T-helper 17 cell (primary cell): ENCODE measurements around the gene TTR. TPM values are rescaled to one million over a fixed set of nuclear protein-coding genes. Genes with fewer than 3 reads are reported as not detected.

Source experiments
- ATAC-seq: fragments of 150-1000 bp; cut with Tn5 transposase; 2 replicates; pipeline ENCODE4 v1.10.0; 2021; ENCODE audit warnings: mild to moderate bottlenecking, moderate library complexity
- DNase-seq, 3 donors: peaks; one replicate each; pipeline versions ENCODE4 v3.0.0 to v3.0.0-alpha.2; 2020 to 2021
- H3K9me3 ChIP-seq: one replicate; pipeline ENCODE4 v1.7.0; 2013; ENCODE audit warnings: low read length, mild to moderate bottlenecking; ENCODE audit not compliant: control insufficient read depth, poor library complexity, severe bottlenecking
- H3K27ac Mint-ChIP-seq: one replicate; pipeline ENCODE4 v1.8.0; 2022; ENCODE audit warnings: mild to moderate bottlenecking, moderate library complexity, mixed read lengths
- H3K27me3 Mint-ChIP-seq: one replicate; pipeline ENCODE4 v1.8.0; 2022; ENCODE audit warnings: mixed read lengths
- H3K36me3 Mint-ChIP-seq: one replicate; pipeline ENCODE4 v1.8.0; 2022; ENCODE audit warnings: low read depth, mixed read lengths
- H3K4me1 Mint-ChIP-seq: one replicate; pipeline ENCODE4 v1.8.0; 2022; ENCODE audit warnings: mild to moderate bottlenecking, mixed read lengths
- H3K4me3 Mint-ChIP-seq: one replicate; pipeline ENCODE4 v1.8.0; 2022; ENCODE audit warnings: mild to moderate bottlenecking, moderate library complexity, mixed read lengths
- total RNA-seq, 4 donors: library from RNA in 2 of 4; stranded (reverse) in 2 of 4; gene quantifications; one replicate each; pipeline ENCODE4 v1.2.3 and lab custom pipeline; 2022 to 2026

Gene TTR
- total RNA-seq, 2 donors from 2014 or later = not detected

DNA sequence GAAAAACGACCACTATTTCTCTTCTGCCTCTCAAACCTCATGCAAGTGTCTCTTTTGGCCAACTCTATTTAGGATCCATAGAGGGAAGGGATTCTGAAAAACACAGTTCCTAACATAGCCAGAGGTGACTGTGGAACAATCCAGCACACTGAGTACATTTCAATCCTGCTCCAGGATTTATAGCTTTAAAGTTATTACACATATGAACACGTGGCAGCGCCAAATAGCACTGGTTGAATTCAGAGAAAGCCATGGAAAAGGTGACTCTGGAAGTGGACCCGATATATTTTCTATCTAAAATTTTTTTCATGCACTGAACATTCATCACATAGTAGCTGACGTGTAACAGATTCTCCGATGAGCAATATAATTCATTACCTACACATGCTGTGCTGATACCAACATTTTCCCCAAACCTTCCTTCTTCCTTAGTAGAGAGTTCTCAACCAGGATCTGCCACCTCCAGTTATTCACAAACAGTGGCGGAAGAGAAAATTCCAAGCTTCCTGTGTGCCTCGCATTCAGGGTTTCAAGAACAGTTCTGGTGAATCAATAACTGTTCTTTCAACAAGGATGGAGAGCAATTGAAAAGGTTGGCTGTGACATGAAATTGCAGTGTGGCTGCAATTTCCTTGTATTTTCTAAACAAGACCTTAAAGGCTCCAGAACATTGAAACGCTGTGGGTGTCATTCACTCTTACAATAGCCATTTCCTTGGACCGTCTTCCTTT lies 25.7 kb upstream of the TTR start:
- no peaks in the 10 kb centered on the region for H3K36me3 Mint-ChIP-seq
- DNase-seq (no peak), ATAC-seq (no peak)
- no peaks in the 10 kb centered on the region for H3K4me1 Mint-ChIP-seq
- no peaks in the 10 kb centered on the region for H3K9me3 ChIP-seq
- H3K27me3 Mint-ChIP-seq = peaks cover 36% of the 10 kb centered on the region
- H3K4me3 Mint-ChIP-seq = no peak overlapping the region
- no peak overlapping the region for H3K27ac Mint-ChIP-seq

- Mint-ChIP-seq H3K27ac (no peak overlapping the region), H3K27me3 (peaks cover 36% of the 10 kb centered on the region), H3K4me1 (no peaks in the 10 kb centered on the region), H3K4me3 (no peak overlapping the region), H3K36me3 (no peaks in the 10 kb centered on the region)
- DNase-seq (no peak), ATAC-seq (no peak)
- no peaks in the 10 kb centered on the region for H3K9me3 ChIP-seq
Observed at GRCh38 chr18:31566576-31567306, 24.9 kb upstream of the TTR start.

GRCh38 chr18:31572368-31572767 lies 19.3 kb upstream of the TTR start:
- Mint-ChIP-seq H3K36me3 (no peaks in the 10 kb centered on the region), H3K4me1 (peaks cover 2% of the 10 kb centered on the region), H3K27me3 (peaks cover 28% of the 10 kb centered on the region), H3K27ac (no peak overlapping the region), H3K4me3 (no peak overlapping the region)
- no peak for DNase-seq
- no peaks in the 10 kb centered on the region for H3K9me3 ChIP-seq
- ATAC-seq = no peak

DNA sequence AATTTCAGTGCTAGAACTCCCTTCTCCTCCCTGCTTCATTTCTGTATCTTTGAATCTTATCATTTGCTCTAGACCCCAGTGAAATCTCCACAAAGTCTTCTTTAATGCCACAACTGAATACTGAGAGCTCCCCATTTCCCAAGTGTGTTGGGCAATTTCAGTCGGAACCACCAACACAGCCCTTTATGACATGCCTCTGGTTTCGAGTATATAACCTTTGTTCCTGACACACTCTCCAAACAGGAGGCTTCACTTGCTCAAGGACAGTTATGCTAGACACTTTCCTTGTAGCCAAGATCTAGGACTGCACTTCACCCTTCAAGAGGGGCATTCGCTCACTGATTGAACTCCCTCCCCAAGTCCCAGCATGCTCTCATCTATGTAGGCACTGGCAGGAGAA lies 18.6 kb upstream of the TTR start:
- H3K27me3 Mint-ChIP-seq = peaks cover 32% of the 10 kb centered on the region
- no peak overlapping the region for H3K27ac Mint-ChIP-seq
- peaks cover 2% of the 10 kb centered on the region for H3K4me1 Mint-ChIP-seq
- no peaks in the 10 kb centered on the region for H3K36me3 Mint-ChIP-seq
- H3K4me3 Mint-ChIP-seq = no peak overlapping the region
- ATAC-seq (no peak), DNase-seq (no peak)
- H3K9me3 ChIP-seq = no peaks in the 10 kb centered on the region

DNA sequence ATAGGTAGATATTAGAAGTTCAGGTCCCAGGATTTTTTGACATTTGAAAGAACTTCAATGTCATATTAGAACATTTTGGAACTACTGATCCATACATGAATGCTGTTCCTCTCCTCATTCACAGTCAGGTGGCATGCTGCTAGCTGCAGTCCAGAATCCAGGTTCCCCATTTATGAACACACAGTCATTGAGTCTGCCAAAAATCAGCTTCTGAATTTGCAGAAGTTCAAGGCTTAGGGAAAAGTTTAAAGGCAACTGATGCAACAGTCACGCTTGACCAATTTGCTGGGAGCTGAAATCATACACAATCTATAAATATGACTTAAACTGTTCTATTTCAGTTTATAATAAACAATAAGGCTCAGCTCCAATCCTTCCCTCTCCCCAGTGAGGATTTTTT lies 17.3 kb upstream of the TTR start:
- Mint-ChIP-seq H3K27ac (no peak overlapping the region), H3K4me1 (peaks cover 2% of the 10 kb centered on the region), H3K36me3 (no peaks in the 10 kb centered on the region), H3K27me3 (peaks cover 34% of the 10 kb centered on the region), H3K4me3 (no peak overlapping the region)
- DNase-seq (no peak), ATAC-seq (no peak)
- no peaks in the 10 kb centered on the region for H3K9me3 ChIP-seq

- Mint-ChIP-seq H3K27me3 (peaks cover 33% of the 10 kb centered on the region), H3K36me3 (no peaks in the 10 kb centered on the region), H3K4me1 (peaks cover 2% of the 10 kb centered on the region), H3K27ac (no peak overlapping the region), H3K4me3 (no peak overlapping the region)
- ATAC-seq = no peak
- no peaks in the 10 kb centered on the region for H3K9me3 ChIP-seq
- DNase-seq = no peak
Observed at GRCh38 chr18:31575515-31576257, 16.0 kb upstream of the TTR start.

GRCh38 chr18:31576670-31577069 lies 15.0 kb upstream of the TTR start:
- no peaks in the 10 kb centered on the region for H3K9me3 ChIP-seq
- DNase-seq (no peak), ATAC-seq (no peak)
- peaks cover 26% of the 10 kb centered on the region for H3K27me3 Mint-ChIP-seq
- H3K36me3 Mint-ChIP-seq = no peaks in the 10 kb centered on the region
- peaks cover 2% of the 10 kb centered on the region for H3K4me1 Mint-ChIP-seq
- no peak overlapping the region for H3K4me3 Mint-ChIP-seq
- H3K27ac Mint-ChIP-seq = no peak overlapping the region

DNA sequence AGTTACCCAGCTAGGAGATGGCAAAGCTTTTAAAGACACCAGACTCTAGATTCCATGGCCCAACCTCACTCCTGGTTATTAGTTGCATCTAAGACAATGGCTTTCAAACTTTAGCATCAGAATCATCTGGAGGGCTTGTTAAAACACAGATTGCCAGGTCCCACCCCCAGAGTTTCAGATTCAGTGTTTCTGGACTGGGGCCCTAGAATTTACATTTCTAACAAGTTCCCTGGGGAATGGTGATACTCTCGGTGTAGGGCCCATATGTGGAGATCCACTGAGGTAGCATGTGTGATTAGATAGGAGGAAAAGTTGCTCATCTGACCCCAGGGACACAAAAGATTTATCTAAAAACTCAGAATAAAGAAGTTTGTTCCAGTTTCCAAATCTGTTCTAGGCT lies 14.5 kb upstream of the TTR start:
- no peak for DNase-seq
- Mint-ChIP-seq H3K36me3 (no peaks in the 10 kb centered on the region), H3K4me1 (peaks cover under 1% of the 10 kb centered on the region), H3K27ac (no peak overlapping the region), H3K4me3 (no peak overlapping the region), H3K27me3 (peaks cover 23% of the 10 kb centered on the region)
- no peaks in the 10 kb centered on the region for H3K9me3 ChIP-seq
- no peak for ATAC-seq

DNA sequence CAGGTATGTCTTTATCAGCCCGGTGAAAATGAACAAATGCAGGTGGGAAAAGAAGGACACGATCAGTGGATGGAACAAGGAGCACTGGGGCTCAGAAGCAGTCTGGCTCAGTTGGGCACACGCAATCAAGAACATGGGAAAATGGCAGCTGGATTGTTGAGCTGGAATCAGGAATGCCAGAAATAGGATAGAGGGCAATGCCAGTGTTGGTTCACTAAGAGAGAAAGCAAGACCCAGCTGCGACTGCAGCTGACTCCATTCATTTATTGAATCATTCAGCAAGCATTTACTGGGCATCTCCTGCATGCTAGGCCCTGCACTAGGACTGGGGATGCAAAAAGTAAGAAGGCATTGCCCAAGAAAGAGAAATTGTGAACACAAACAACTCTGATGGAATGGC lies 13.6 kb upstream of the TTR start:
- ATAC-seq (no peak), DNase-seq (no peak)
- Mint-ChIP-seq H3K4me3 (no peak overlapping the region), H3K27ac (no peak overlapping the region), H3K27me3 (peaks cover 13% of the 10 kb centered on the region), H3K4me1 (no peaks in the 10 kb centered on the region), H3K36me3 (no peaks in the 10 kb centered on the region)
- no peaks in the 10 kb centered on the region for H3K9me3 ChIP-seq

DNA sequence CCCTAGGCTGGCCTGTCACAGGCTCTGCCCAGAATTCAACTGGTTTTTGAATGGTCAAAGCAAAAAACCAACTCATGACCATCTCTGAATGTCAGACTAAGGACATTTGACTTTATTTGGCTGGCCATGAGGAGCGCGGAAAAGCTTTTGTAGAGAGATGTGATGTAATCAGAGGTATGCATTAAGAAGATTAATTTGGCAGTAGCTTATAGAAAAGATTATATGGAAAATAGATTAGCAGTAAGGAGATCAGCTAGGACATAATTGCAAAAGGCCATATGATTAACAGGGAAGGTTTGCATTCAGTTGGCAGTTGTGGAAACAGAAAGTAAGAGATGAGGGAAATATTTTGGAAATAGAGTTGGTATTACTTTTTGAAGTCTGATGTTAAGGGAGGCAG lies 12.3 kb upstream of the TTR start:
- no peak overlapping the region for H3K27ac Mint-ChIP-seq
- H3K4me3 Mint-ChIP-seq = no peak overlapping the region
- no peaks in the 10 kb centered on the region for H3K36me3 Mint-ChIP-seq
- peaks cover 12% of the 10 kb centered on the region for H3K27me3 Mint-ChIP-seq
- ATAC-seq = no peak
- no peaks in the 10 kb centered on the region for H3K4me1 Mint-ChIP-seq
- DNase-seq = no peak
- H3K9me3 ChIP-seq = no peaks in the 10 kb centered on the region

- Mint-ChIP-seq H3K4me3 (no peak overlapping the region), H3K27me3 (peaks cover 6% of the 10 kb centered on the region), H3K36me3 (no peaks in the 10 kb centered on the region), H3K27ac (no peak overlapping the region), H3K4me1 (no peaks in the 10 kb centered on the region)
- H3K9me3 ChIP-seq = no peaks in the 10 kb centered on the region
- ATAC-seq (no peak), DNase-seq (no peak)
Observed at GRCh38 chr18:31581498-31582197, 10.0 kb upstream of the TTR start.

DNA sequence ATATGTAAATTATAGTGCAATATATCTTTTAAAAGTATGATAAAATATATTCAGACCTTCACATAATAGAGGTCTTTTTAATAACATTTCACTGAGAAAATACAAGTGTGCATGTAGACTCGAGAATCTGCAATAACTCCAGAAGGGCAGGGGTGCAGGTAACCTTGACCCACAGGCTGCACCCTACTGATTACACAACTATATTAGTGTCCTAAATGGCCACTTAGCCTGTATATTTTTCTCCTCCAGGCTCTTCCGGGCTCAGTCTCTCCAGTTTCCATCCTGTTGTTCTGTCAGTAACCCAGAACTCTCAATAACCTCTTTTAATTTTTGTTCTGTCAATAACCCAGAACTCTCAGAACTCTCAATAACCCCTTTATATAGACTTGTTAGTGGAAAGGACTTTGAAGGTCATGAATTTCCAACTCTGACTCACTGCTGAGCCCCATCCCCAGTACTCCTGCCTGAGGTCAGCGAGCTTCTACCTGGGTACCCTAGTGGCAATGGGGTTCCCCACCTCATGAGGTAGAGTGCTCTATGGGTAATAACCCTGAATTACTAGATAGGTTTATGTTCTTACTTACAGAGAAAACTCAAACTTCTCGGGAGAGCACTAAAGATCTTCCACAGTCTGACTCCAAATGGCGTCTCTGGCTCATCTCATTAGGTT lies 8.4 kb upstream of the TTR start:
- Mint-ChIP-seq H3K36me3 (no peaks in the 10 kb centered on the region), H3K4me1 (no peaks in the 10 kb centered on the region), H3K4me3 (no peak overlapping the region), H3K27ac (no peak overlapping the region), H3K27me3 (no peaks in the 10 kb centered on the region)
- ATAC-seq (no peak), DNase-seq (no peak)
- H3K9me3 ChIP-seq = no peaks in the 10 kb centered on the region

- Mint-ChIP-seq H3K4me3 (no peak overlapping the region), H3K4me1 (no peaks in the 10 kb centered on the region), H3K27me3 (peaks cover 8% of the 10 kb centered on the region), H3K36me3 (no peaks in the 10 kb centered on the region), H3K27ac (no peak overlapping the region)
- no peak for DNase-seq
- H3K9me3 ChIP-seq = no peaks in the 10 kb centered on the region
- ATAC-seq = no peak
Observed at GRCh38 chr18:31585991-31586390, 5.7 kb upstream of the TTR start.
